GM20431 (cell line): ENCODE data around the gene CACFD1.
"Not testable (repeated sequence)": the region's sequence is repeated elsewhere in the genome, so short reads cannot be mapped to it uniquely, and the experiment has no call there.

Experiments used
- in situ Hi-C: fragments of 300-500 bp; cut with MseI, MboI; formaldehyde crosslinking; loops from one replicate; pipeline ENCODE4 v1.15.0; 2020; ENCODE audit warnings: low sequenced_read_pairs; ENCODE audit not compliant: unreplicated experiment

The CACFD1 gene

DNA sequence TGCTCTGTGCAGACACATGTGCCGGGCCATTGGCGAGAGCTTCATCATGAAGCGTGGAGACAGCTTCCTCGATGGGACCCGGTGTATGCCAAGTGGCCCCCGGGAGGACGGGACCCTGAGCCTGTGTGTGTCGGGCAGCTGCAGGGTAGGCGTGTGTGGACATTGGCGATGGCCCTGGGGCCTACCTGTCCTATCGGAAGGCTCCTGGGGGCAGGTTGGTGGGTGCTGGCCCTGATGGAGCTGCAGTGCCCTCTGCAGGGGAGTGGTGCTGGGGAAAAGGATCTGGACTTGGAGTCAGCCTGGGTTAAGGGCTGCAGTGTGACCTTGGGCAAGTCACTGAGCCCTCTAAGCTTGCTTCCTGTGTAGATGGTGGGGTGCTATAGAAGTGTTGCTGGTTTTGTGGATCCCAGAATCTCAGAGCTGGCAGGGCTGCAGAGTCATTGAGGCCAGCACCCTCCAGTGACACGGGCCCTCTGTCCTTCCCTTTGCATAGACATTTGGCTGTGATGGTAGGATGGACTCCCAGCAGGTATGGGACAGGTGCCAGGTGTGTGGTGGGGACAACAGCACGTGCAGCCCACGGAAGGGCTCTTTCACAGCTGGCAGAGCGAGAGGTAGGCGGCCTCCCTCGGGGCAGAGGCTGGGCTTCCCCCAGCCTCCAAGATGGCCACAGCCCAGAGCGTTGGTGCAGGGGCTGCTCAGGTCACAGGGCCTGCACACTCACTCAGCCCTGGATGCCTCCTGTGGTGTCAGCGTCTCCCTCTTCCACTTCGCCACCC is 21.8 kb upstream of the CACFD1 start:
- in situ Hi-C loops, result no loop called here

DNA sequence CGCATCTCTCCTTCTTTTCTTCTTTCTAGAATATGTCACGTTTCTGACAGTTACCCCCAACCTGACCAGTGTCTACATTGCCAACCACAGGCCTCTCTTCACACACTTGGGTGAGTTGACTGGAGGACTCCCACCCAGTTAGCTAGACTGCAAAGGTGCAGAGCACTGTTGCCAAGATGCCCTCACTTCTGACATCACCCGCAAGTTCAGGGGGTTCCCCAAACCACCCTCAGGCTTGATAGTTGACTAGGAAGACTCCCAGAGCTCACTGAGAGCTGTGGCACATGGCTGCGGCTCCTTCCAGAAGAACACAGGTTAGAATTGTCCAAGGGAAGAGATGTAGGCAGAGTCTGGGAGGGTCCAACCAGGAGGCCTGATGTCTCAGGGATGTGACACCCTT is 20.4 kb upstream of the CACFD1 start:
- in situ Hi-C loops, result no loop called here

DNA sequence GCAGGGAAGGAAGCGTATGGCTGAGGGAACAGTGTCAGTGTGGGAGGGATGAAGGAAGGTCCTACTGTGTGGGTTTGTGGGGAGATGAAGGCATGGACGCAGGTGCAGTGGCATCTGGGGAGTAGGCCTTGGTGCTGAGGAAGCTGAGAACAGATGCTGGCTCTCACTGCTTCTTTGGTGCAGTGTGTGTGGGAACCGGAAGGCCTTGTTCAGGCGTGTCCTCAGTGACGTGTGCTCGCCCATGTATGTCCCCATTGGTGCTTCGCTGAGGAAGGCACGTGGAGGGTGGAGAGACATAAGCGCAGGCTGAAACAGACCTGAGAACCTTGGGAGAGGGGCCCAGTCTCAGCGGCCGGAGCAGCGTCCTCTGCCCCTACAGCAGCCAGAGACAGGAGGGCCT is 18.9 kb upstream of the CACFD1 start:
- in situ Hi-C loops, result no loop called here

DNA sequence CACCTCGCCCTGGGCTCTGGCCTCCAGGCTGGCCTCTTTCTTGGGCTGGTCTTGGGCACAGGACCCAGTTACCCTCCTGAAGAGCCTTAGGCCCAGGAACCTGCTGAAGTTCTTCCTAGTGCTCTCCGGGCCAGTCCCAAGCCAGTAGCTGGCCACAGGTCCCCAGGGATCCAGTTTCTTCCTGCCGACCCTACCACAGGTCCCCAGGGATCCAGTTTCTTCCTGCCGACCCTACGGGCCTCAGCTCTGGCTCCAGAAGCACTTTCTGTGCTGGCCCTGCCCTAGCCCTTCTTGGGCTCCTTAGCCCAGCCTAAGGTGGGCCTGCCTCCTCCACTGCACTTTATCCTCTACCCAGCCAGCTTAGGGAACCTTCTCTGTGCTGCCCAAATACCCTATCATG is 18.2 kb upstream of the CACFD1 start:
- in situ Hi-C loops, result no loop called here

DNA sequence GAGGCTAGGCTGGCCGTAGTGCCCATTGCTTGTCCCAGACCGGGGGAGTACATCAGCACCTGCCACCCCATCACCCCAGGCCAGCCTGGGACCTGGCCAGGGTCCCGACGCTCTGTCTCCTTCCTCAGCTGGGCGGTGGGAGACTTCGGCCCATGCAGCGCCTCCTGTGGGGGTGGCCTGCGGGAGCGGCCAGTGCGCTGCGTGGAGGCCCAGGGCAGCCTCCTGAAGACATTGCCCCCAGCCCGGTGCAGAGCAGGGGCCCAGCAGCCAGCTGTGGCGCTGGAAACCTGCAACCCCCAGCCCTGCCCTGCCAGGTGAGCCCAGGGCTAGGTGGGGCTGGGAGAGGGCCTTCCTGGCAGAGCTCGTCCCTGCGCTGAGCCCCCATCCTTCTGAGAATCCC is 16.5 kb upstream of the CACFD1 start:
- in situ Hi-C loops, result no loop called here

DNA sequence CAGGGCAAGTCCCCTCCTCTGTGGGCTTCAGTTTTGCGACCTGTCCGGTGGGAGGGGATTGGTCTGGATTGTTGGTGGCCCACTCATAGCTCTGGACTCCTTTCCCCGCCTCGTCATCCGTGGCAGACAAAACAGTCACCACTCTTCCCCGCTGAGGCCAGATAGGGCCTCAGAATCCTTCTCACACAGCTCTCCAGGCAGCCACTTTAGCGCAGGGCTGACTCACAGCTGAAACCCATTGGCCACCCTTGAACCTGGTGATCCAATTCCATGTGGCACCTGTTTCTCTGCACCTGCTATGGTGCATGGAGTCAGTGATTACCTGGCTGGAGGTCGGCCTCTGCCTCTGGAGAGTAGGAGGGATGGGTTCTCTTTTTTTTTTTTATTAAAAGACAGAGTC is 15.8 kb upstream of the CACFD1 start:
- in situ Hi-C loops, result no loop called here

DNA sequence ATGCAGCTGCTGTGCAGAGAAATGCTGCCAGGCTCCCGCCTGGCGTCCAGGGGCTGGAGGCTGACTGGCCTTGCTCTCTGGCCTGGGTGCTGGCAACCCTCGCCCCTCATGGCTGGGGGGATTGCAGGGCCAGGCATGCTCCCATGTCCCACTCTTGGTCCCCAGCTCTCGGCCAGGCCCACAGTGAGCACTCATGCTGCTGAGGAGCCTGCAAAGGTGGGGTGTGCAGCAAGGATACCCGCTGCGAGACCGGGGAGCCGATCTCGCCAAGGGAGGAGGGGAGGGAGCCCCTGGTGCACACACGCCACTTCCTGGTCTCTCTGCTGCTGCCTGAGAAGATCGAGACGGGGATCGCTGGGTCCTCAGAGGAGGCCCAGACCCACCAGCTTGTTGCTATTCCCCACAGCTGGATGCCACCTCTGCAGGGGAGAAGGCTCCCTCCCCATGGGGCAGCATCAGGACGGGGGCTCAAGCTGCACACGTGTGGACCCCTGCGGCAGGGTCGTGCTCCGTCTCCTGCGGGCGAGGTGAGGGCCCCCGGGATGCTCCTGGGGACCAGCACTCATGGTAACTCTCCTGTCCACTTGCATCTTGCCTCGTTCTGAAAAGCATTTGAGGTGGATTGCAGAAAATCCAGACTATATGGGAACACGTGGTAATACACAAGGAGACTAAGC is 14.3 kb upstream of the CACFD1 start:
- in situ Hi-C loops, result no loop called here

DNA sequence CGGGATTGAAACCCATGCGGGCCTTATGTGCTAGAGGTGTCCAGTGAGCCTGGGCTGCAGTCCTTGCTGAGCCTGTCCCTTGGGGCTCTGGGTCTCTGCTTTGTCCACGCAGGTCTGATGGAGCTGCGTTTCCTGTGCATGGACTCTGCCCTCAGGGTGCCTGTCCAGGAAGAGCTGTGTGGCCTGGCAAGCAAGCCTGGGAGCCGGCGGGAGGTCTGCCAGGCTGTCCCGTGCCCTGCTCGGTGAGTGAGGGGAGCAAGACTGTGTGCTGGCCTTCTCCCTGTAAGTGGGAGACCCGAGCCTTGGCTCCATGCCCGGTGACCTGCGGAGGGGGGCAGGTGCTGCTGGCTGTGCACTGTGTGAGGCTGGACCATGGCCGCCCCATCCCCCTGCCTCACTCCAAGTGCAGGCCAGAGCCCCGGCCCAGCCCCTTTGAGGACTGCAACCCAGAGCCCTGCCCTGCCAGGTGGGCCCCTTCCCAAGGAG is 11.2 kb upstream of the CACFD1 start:
- in situ Hi-C loops, result no loop called here

DNA sequence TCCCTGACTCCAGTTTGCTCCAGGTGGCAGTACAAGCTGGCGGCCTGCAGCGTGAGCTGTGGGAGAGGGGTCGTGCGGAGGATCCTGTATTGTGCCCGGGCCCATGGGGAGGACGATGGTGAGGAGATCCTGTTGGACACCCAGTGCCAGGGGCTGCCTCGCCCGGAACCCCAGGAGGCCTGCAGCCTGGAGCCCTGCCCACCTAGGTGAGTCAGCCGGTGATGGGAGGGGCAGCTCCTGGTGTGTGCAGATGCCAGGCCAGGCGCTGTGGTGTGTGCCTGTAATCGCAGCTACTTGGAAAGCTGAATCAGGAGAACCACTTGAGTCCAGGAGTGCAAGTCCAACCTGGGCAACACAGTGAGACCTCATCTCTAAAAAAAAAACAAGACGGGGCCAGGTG is 10.0 kb upstream of the CACFD1 start:
- in situ Hi-C loops, result no loop called here

DNA sequence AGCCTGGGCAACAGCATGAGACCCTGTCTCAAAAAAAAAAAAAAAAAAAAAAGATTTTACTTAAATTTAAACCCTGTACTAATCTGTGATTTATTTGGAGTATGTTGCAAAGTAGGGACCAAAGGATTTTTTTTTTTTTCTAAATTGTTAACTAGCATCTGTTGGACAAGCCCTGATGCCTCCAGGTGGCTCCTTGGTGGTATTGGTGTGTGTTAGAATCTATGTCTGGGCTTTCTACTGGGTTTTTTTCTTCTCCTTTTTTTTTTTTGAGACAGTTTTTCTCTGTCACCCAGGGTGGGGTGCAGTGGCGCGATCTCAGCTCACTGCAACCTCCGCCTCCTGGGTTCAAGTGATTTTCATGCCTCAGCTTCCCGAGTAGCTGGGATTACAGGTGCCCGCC is 7.9 kb upstream of the CACFD1 start:
- in situ Hi-C loops, result not testable (repeated sequence)

DNA sequence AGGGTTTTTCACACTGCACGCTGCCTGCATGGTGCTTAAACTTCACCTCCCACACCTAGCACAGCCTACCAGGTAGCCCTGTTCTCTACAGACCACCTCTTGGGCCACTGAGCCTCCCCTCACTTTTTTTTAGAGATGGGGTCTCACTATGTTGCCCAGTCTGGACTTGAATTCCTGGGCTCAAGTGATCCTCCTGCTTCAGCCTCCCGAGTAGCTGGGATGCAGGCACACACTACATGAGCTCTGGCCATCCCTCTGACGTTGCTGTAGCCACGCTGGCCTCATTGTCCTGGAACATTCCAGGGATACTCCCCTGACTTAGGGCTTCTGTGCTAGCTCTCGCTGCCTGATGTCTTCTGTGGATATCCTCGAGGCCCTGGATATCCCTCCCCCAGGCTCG is 7.2 kb upstream of the CACFD1 start:
- in situ Hi-C loops, result no loop called here

DNA sequence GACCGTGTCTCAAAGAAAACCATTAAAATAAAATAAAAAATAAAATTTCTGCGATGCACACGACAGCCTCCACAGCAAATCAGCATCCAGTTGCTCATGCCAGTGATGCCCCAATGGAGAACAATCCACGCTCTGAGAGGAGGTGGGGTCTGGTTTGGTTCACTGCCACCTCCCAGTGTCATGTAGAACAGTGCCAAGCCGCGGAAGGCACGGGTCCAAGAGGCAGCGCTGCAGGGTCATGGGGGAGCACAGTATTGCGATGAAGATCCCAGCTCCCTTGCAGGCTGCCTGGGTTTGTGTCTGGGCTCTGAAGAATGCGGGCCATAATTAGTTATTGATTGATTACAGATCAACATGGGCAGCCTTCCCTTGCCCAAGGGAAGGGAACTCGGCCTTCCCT is 6.1 kb upstream of the CACFD1 start:
- in situ Hi-C loops, result no loop called here

DNA sequence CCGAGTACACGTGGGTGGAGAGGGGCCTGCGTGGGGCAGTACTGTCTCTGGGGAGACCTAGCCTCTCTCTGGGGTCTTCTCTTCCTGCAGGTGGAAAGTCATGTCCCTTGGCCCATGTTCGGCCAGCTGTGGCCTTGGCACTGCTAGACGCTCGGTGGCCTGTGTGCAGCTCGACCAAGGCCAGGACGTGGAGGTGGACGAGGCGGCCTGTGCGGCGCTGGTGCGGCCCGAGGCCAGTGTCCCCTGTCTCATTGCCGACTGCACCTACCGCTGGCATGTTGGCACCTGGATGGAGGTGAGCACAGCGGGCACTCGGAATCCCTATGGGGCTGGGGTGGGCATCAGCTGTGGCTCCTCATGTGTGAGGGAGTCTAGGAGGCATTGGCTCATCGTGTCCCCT is 5.5 kb upstream of the CACFD1 start:
- in situ Hi-C loops, result no loop called here

DNA sequence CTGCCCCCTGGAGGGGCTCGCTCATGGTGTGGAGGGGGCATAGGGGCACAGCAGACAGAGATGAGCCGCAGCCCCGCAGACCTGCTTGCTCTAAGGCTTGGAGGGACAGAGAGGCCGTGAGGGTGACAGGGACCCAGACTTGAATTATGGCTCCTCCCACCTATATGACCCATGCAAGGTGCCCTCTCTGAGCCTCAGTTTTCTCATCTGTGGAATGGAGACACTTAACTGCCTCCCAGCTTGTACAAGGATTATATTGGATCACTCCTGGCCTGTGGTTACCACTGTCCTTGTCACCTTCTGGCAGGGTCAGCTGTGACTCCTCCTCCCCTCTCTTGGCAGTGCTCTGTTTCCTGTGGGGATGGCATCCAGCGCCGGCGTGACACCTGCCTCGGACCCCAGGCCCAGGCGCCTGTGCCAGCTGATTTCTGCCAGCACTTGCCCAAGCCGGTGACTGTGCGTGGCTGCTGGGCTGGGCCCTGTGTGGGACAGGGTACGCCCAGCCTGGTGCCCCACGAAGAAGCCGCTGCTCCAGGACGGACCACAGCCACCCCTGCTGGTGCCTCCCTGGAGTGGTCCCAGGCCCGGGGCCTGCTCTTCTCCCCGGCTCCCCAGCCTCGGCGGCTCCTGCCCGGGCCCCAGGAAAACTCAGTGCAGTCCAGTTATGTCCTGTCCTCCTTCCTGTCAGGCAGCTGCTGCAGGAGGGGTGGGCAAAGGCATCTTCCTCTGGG is 4.7 kb upstream of the CACFD1 start:
- in situ Hi-C loops, result no loop called here

DNA sequence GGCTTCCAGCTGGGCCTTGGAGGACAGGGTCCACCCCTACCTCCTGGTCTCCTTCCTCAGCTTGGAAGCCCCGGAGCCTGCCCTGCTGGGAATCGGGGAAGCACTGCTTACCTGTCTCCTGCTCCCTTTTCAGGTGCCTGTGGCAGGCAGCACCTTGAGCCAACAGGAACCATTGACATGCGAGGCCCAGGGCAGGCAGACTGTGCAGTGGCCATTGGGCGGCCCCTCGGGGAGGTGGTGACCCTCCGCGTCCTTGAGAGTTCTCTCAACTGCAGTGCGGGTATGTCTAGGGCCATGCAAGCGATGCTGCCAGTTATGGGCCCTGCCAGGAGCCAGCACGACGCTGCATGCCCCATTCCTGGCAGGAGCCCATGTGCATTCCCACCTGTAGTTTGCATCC is 3.8 kb upstream of the CACFD1 start:
- in situ Hi-C loops, result no loop called here

DNA sequence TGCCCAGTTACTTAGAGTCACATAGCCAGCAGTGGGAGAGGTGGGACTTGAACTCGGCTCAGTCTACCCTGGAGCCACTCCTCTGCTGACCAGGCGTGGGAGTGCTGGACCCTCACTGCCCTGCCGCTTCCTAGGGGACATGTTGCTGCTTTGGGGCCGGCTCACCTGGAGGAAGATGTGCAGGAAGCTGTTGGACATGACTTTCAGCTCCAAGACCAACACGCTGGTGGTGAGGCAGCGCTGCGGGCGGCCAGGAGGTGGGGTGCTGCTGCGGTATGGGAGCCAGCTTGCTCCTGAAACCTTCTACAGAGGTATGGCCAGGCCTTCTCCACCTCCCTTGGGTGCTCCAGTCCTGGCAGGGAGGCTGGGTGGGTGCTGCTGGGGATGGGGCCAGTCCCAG is 3.4 kb upstream of the CACFD1 start:
- in situ Hi-C loops, result no loop called here

DNA sequence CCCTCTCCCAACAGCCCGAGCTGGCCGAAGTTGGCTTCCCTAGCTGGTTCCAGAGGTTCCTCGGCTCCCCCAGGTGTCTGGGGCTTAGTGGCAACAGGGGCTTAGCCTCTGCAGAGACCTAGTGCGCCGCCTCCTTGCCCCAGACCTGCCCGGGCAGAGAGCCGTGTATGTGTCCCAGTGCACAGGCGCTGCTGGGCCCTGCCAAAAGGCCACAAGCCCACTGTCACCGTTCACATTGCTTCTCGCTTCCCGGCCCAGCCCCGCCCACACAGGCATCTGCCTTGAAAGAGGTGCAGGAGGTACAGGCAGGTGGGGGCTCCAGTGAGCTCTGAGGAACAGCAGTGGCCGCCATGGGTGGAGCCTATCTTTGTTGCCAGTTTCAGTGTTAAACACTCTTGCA is 2.5 kb upstream of the CACFD1 start:
- in situ Hi-C loops, result no loop called here

DNA sequence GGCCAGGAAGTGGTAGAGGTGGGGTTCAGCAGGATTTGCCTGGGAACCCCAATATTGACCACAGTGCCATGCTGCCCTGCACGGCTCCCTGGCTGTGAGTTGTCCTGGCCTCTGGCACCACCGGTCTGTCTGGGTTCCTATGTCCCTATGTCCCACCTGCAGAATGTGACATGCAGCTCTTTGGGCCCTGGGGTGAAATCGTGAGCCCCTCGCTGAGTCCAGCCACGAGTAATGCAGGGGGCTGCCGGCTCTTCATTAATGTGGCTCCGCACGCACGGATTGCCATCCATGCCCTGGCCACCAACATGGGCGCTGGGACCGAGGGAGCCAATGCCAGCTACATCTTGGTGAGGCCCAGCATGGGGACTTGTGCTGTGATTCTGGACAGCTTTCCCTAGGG is 2.0 kb upstream of the CACFD1 start:
- in situ Hi-C loops, result no loop called here

DNA sequence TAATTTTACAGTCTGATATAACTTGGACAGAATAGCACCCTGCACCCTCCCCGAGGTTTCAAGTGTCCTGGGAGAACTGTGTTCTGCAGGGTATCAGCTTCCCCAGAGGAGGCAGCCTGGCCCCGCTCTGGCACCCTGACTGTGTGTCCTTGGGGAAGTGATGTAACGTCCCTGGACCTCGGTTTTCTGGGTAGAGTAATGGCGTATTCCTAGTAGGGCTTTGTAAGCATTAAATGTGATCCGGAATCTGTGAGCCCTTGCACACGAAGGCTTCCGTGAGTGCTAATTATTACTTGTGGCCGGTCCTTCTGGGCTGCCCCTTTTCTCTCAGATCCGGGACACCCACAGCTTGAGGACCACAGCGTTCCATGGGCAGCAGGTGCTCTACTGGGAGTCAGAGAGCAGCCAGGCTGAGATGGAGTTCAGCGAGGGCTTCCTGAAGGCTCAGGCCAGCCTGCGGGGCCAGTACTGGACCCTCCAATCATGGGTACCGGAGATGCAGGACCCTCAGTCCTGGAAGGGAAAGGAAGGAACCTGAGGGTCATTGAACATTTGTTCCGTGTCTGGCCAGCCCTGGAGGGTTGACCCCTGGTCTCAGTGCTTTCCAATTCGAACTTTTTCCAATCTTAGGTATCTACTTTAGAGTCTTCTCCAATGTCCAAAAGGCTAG is 1.0 kb upstream of the CACFD1 start:
- in situ Hi-C loops, result no loop called here

DNA sequence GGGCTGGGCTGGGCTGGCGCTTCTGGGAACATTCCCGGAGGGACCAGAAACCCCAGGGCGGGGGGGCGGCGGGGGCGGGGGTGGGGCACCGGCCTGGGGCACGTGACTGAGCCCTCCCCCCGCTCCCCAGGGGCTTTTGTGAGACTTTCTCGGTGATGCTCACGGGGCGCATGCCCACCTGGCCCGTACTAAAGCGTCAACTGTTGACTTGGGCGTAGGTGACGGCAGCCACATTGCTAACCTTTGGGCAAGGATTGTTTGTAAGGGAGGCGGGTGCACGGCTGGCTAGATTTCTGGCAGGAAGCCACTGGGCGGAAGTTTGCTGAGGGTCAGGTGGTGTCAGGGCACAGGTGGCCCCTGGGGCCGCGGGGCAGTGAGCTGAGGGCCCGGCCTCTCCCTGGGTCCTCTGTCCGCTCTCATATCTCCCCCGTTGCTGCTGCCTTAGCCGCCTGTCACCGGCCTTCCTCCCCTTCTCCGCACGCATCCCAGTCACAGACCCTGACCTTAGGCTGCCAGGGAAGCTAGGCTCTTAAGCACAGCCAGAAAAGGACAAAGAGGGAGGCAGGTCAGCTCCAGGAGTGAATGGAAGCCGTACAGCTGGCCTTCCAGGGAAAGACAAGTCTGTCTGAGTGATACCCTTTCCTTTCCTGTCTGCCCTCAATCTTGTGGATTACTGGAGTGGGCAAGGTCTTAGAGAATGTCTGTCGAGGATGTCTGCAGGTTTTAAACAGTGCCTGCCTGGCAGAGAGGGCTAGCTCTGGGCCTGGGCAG is 812 bp downstream of the CACFD1 start:
- in situ Hi-C loops, result no loop called here
